HEK293T (cell line): ENCODE measurements around the gene COL5A1.

Experiments used
- CTCF ChIA-PET: fragments of 350-600 bp; formaldehyde crosslinking; extraction: SDS; loops from one replicate; lab custom pipeline; 2021; ENCODE audit warnings: antibody characterized with exemption, inconsistent platforms; lab: Yijun Ruan, JAX
- POLR2A ChIA-PET: fragments of 350-600 bp; formaldehyde crosslinking; extraction: SDS; loops from one replicate; lab custom pipeline; 2020; ENCODE audit warnings: antibody characterized with exemption, inconsistent platforms; lab: Yijun Ruan, JAX
- DNase-seq: peaks from one replicate; pipeline ENCODE4 v3.0.0; 2012; ENCODE audit warnings: mixed read lengths; ENCODE audit errors: extremely low spot score
- ARNT ChIP-seq: fragments of 450-650 bp; IDR thresholded peaks from 2 replicates; pipeline ENCODE4 v1.6.1; 2017; ENCODE audit warnings: mild to moderate bottlenecking
- BHLHE40 ChIP-seq: fragments of 450-650 bp; IDR thresholded peaks from 2 replicates; pipeline ENCODE4 v1.6.1; 2016; ENCODE audit warnings: mild to moderate bottlenecking, moderate library complexity, borderline replicate concordance
- CTBP1 ChIP-seq: fragments of 450-650 bp; IDR thresholded peaks from 2 replicates; pipeline ENCODE4 v1.6.1; 2016; ENCODE audit warnings: borderline replicate concordance
- ELF4 ChIP-seq: fragments of 450-650 bp; IDR thresholded peaks from 2 replicates; pipeline ENCODE4 v1.6.1; 2017; ENCODE audit warnings: antibody characterized with exemption
- FOXA1 ChIP-seq: fragments of 450-650 bp; IDR thresholded peaks from 2 replicates; pipeline ENCODE4 v1.6.1; 2016; ENCODE audit warnings: mild to moderate bottlenecking
- FOXK2 ChIP-seq: fragments of 450-650 bp; IDR thresholded peaks from 2 replicates; pipeline ENCODE4 v1.6.1; 2016; ENCODE audit warnings: mild to moderate bottlenecking
- FOXM1 ChIP-seq: fragments of 450-650 bp; IDR thresholded peaks from 2 replicates; pipeline ENCODE4 v1.6.1; 2017; ENCODE audit warnings: mild to moderate bottlenecking, borderline replicate concordance
- HDGF ChIP-seq: fragments of 450-650 bp; IDR thresholded peaks from 2 replicates; pipeline ENCODE4 v1.6.1; 2017; ENCODE audit warnings: antibody characterized with exemption, borderline replicate concordance
- L3MBTL2 ChIP-seq: fragments of 450-650 bp; conservative IDR thresholded peaks from 2 replicates; pipeline ENCODE4 v1.6.1; 2016; ENCODE audit warnings: mild to moderate bottlenecking
- LEF1 ChIP-seq: fragments of 450-650 bp; IDR thresholded peaks from 2 replicates; pipeline ENCODE4 v1.6.1; 2017; ENCODE audit warnings: mild to moderate bottlenecking, borderline replicate concordance
- NFRKB ChIP-seq: fragments of 450-650 bp; IDR thresholded peaks from 2 replicates; pipeline ENCODE4 v1.6.1; 2016; ENCODE audit warnings: mild to moderate bottlenecking, moderate library complexity
- PKNOX1 ChIP-seq: fragments of 450-650 bp; IDR thresholded peaks from 2 replicates; pipeline ENCODE4 v1.6.1; 2016
- SP1 ChIP-seq: fragments of 450-650 bp; IDR thresholded peaks from 2 replicates; pipeline ENCODE4 v1.6.1; 2017
- SUZ12 ChIP-seq: fragments of 450-650 bp; IDR thresholded peaks from 2 replicates; pipeline ENCODE4 v1.6.1; 2016; ENCODE audit warnings: mild to moderate bottlenecking
- TARDBP ChIP-seq: fragments of 450-650 bp; IDR thresholded peaks from 2 replicates; pipeline ENCODE4 v1.6.1; 2016
- ZNF384 ChIP-seq: fragments of 450-650 bp; IDR thresholded peaks from 2 replicates; pipeline ENCODE4 v1.6.1; 2016

COL5A1 gene

GRCh38 chr9:134691695-134692572 is 50.3 kb downstream of the COL5A1 start:
- CTCF ChIA-PET, result no interaction called here
- POLR2A ChIA-PET, result no interaction called here
- no peak for TF ChIP-seq HDGF
- TF ChIP-seq CTBP1, result no peak
- no peak for TF ChIP-seq L3MBTL2
- TF ChIP-seq ZNF384, result no peak
- no peak for TF ChIP-seq LEF1
- no peak for TF ChIP-seq SP1
- no peak for TF ChIP-seq FOXA1
- TF ChIP-seq PKNOX1, result no peak
- no peak for TF ChIP-seq BHLHE40
- TF ChIP-seq ELF4, result no peak
- no peak for TF ChIP-seq TARDBP
- no peak for TF ChIP-seq FOXM1
- DNase-seq, result no peak

GRCh38 chr9:134692573-134692860 is 50.9 kb downstream of the COL5A1 start:
- ChIA-PET CTCF (no interaction called here), POLR2A (no interaction called here)
- no peak for DNase-seq
- no peak for TF ChIP-seq NFRKB
- no peak for TF ChIP-seq PKNOX1
- TF ChIP-seq HDGF, result no peak
- TF ChIP-seq ZNF384, result no peak
- TF ChIP-seq BHLHE40, result no peak
- TF ChIP-seq L3MBTL2, result no peak
- TF ChIP-seq SP1, result no peak
- TF ChIP-seq ELF4, result no peak
- TF ChIP-seq ARNT, result no peak

- no peak for TF ChIP-seq TARDBP
- TF ChIP-seq LEF1, result no peak
- no peak for TF ChIP-seq ZNF384
- TF ChIP-seq BHLHE40, result no peak
- TF ChIP-seq PKNOX1, result no peak
- TF ChIP-seq ARNT, result no peak
- no peak for TF ChIP-seq FOXK2
- no peak for DNase-seq
- ChIA-PET POLR2A (no interaction called here), CTCF (no interaction called here)
Observed at GRCh38 chr9:134693011-134693410, 51.4 kb downstream of the COL5A1 start.

- no peak for TF ChIP-seq ARNT
- TF ChIP-seq NFRKB, result no peak
- TF ChIP-seq L3MBTL2, result no peak
- TF ChIP-seq PKNOX1, result no peak
- no peak for TF ChIP-seq LEF1
- TF ChIP-seq TARDBP, result no peak
- TF ChIP-seq ELF4, result no peak
- no peak for TF ChIP-seq CTBP1
- no peak for TF ChIP-seq FOXK2
- TF ChIP-seq FOXM1, result no peak
- TF ChIP-seq SUZ12, result no peak
- no peak for TF ChIP-seq ZNF384
- no peak for TF ChIP-seq FOXA1
- no peak for TF ChIP-seq SP1
- no peak for TF ChIP-seq HDGF
- ChIA-PET CTCF (interaction anchor here (0.9 kb wide), 1 partner anchor 244 kb away, joined by 3 read pairs; no protein-coding TSS in a partner anchor), POLR2A (no interaction called here)
- DNase-seq, result no peak
Observed at GRCh38 chr9:134693641-134694367, 52.2 kb downstream of the COL5A1 start.

GRCh38 chr9:134694368-134694665 is 52.7 kb downstream of the COL5A1 start:
- CTCF ChIA-PET, result no interaction called here
- no peak for DNase-seq
- no peak for TF ChIP-seq SUZ12
- no peak for TF ChIP-seq CTBP1
- TF ChIP-seq TARDBP, result no peak
- no peak for TF ChIP-seq FOXM1
- no peak for TF ChIP-seq HDGF
- TF ChIP-seq NFRKB, result no peak
- TF ChIP-seq PKNOX1, result no peak
- no peak for TF ChIP-seq ZNF384
- no peak for TF ChIP-seq FOXA1
- POLR2A ChIA-PET, result no interaction called here

GRCh38 chr9:134694714-134695113 is 53.1 kb downstream of the COL5A1 start:
- TF ChIP-seq SUZ12 (no peak), BHLHE40 (no peak), ELF4 (no peak), SP1 (no peak), NFRKB (no peak), HDGF (no peak), FOXK2 (no peak), LEF1 (no peak), ARNT (no peak), L3MBTL2 (no peak), FOXM1 (no peak), CTBP1 (no peak), TARDBP (no peak), FOXA1 (no peak), PKNOX1 (no peak), ZNF384 (no peak)
- DNase-seq, result no peak
- ChIA-PET CTCF (no interaction called here), POLR2A (no interaction called here)
